NCI-H2029 (cell line): ENCODE results near the gene PPM1H.

ENCODE experiments used
- DNase-seq: peaks from one replicate; lab custom pipeline; 2025; lab: John Stamatoyannopoulos, UW

The PPM1H gene

GRCh38 chr12:62713723-62714122 lies 221.2 kb downstream of the PPM1H start:
- no peak for DNase-seq

GRCh38 chr12:62712681-62713573 lies 222.0 kb downstream of the PPM1H start:
- DNase-seq = no peak

GRCh38 chr12:62711631-62712241 lies 223.2 kb downstream of the PPM1H start:
- no peak for DNase-seq

- DNase-seq = no peak
These were observed 225.6 kb downstream of the PPM1H start for GRCh38 chr12:62709311-62709710.

GRCh38 chr12:62707939-62708338 lies 227.0 kb downstream of the PPM1H start:
- no peak for DNase-seq

- no peak for DNase-seq
These were observed 229.1 kb downstream of the PPM1H start for GRCh38 chr12:62705846-62706245.

GRCh38 chr12:62703011-62703380 lies 232.0 kb downstream of the PPM1H start:
- DNase-seq = no peak

GRCh38 chr12:62701492-62701891 lies 233.5 kb downstream of the PPM1H start:
- no peak for DNase-seq

GRCh38 chr12:62700091-62700880 lies 234.7 kb downstream of the PPM1H start:
- no peak for DNase-seq

- DNase-seq = no peak
These were observed 236.2 kb downstream of the PPM1H start for GRCh38 chr12:62698701-62699101.

- DNase-seq = no peak
These were observed 237.1 kb downstream of the PPM1H start for GRCh38 chr12:62697893-62698292.

GRCh38 chr12:62695696-62696095 lies 239.3 kb downstream of the PPM1H start:
- no peak for DNase-seq

GRCh38 chr12:62694632-62695031 lies 240.3 kb downstream of the PPM1H start:
- DNase-seq = no peak

- DNase-seq = no peak
These were observed 240.8 kb downstream of the PPM1H start for GRCh38 chr12:62694116-62694515.

GRCh38 chr12:62693376-62694050 lies 241.4 kb downstream of the PPM1H start:
- no peak for DNase-seq

- DNase-seq = no peak
These were observed 242.1 kb downstream of the PPM1H start for GRCh38 chr12:62692884-62693283.

GRCh38 chr12:62691309-62691708 lies 243.6 kb downstream of the PPM1H start:
- DNase-seq = no peak

GRCh38 chr12:62689042-62689839 lies 245.7 kb downstream of the PPM1H start:
- DNase-seq = no peak

GRCh38 chr12:62686938-62687337 lies 248.0 kb downstream of the PPM1H start:
- DNase-seq = no peak

- DNase-seq = no peak
These were observed 250.2 kb downstream of the PPM1H start for GRCh38 chr12:62684570-62685295.
